ENCODE results near the gene MRPL54.

The MRPL54 gene

GRCh38 chr19:3762501-3763459 is at the start of gene MRPL54:
Gene MRPL54 (plus strand): TSS chr19:3762682. CDS start chr19:3762701, 19 bp downstream.
- DNase-seq (ENCODE audit: low read depth, low spot score): peak; percentile 99

- DNase-seq (ENCODE audit: low read depth, low spot score): no peak
These were observed 46.3 kb upstream of the MRPL54 start for GRCh38 chr19:3716147-3716668.

- no peak for DNase-seq (ENCODE audit: low read depth, low spot score)
These were observed 42.6 kb upstream of the MRPL54 start for GRCh38 chr19:3719868-3720267.

DNA sequence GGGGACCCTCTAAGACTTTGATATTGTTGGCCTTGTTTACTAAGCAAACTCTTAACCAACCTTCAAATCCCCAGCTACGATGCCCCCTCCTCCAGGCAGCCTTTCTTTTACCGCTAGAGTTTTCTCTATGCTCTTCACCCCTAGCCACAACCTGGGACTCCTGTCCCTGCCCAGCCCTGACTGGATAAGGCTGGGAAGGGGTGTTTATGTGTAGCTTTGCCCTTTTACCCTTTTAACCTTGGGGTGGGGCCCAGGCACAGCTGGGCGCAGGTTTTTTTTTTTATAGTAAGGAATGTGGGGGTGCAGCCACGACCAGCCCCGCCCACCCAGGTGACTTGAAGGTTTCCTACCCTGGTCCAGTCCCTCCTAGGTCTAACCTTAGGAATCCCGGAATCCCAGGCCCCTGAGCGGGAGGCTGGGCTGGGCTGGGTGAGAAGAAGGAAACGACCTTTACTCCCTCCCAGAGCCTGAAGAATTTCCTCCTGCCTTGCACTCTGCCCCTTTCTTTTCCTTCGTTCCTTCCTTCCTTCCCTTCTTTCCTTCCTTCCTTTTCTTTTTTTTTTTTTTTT is 42.0 kb upstream of the MRPL54 start:
- no peak for DNase-seq (ENCODE audit: low read depth, low spot score)

DNA sequence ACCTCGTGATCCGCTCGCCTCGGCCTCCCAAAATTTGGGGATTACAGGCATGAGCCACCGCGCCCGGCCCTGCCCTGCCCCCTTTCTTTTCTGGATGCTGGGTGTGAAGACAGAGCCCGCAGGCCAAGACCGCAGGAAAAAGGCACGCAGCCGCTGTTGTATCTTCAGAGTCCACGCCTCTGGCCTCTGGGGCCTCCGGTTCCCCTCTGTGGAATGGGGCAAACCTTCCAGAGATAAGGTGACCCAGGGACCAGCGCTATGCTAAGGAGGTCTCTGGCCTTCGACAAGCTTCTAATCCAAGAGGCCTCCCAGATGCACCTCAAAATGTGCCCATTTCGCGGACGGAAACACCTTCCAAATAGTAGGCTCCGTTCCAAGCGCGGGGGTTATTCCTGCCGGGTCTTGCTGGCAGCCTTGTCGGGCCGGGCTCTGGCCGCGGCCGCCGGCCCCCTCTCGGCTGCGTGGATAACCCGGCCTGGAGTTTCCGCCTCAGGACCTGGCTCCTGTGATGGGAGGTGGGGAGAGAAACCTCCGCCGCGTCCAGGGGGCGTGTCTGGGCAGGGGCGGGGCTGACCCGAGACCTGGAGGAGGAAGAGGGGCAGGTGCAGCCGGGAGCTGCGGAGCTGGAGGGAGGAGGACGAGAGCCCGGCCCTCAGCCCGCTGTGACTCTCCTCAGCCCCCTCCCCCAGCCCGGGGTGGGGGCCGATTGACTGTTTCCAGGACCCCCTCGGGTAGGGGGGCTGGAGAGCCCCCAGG is 41.2 kb upstream of the MRPL54 start:
- DNase-seq (ENCODE audit: low read depth, low spot score): no peak

DNA sequence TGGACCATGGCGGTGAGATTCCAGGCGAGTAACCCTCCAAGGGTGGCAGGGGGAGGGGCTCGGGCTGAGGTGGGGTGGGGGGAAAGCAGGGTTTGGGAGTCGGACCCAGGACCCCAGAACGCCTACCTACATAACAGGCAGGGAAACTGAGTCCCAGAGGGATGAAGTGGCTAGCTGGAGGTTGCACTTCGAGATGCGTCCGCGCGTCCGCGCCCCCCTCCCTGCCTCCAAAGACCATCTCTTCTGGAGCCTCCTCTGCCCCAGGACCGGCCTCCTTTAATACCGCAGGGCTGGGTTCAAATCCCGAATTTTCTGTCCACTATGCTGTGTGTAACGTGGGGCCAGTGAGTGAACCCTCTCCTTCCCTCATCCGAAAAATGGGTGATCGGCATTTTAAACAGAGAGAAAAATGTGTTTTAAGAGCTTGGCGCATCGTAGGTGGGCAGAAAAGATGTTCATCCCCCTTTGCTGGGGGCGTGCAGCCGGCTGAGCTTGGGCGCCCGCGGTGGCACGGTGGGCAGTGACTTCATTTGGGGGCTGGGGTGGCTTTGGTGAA is 40.5 kb upstream of the MRPL54 start:
- DNase-seq (ENCODE audit: low read depth, low spot score): no peak

DNA sequence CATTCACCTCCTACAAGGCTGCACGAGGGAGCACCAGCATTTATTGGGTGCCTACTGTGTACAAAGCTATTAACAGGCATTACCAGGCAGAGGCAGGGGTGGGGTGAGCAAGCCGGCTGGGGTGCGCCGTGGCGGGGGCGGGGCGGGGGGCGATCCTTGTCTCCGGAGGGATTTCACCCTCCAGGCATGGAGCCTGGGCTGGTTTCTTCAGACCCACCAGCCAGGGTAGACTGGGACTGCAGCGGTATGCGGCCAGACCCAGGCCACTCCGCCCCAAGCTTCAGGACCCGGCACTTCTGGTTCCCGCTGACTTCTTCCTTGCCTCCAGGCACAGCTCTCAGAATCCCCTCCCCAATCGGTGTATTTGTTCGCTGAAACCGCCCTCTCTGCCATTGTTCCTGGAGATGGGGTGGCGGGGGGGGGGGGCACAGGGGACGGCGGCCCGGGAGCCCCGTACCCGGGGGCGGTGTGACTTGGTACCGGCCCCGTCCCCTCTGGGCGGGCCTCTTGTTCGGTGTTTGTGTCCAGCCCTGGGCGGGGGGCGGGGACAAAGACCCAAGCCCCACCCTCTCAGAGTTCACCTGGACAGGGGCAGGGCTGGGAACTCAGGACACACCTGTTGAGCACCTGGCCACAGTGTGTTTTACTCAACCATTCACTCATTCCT is 39.9 kb upstream of the MRPL54 start:
- DNase-seq (ENCODE audit: low read depth, low spot score): no peak

GRCh38 chr19:3723110-3723488 is 39.4 kb upstream of the MRPL54 start:
- DNase-seq (ENCODE audit: low read depth, low spot score): no peak

- no peak for DNase-seq (ENCODE audit: low read depth, low spot score)
These were observed 38.6 kb upstream of the MRPL54 start for GRCh38 chr19:3723883-3724282.

DNA sequence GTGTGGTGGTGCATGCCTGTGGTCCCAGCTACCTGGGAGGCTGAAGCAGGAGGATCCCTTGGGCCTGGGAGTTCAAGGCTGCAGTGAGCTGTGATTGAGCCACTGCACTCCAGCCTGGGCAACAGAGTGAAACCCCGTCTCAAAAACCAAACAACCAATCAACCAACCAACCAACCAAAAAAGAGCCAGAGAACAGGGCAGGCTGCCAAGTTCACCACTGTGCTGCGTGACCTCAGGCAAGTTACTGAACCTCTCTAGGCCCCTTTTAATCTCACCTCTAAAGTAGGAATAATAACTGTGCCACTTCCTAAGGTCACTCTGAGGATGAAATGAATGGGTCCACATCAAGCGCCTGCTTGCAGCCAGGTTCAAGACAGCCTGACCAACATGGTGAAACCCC is 37.4 kb upstream of the MRPL54 start:
- DNase-seq (ENCODE audit: low read depth, low spot score): no peak

GRCh38 chr19:3725640-3726310 is 36.7 kb upstream of the MRPL54 start:
- peak; percentile 15 for DNase-seq (ENCODE audit: low read depth, low spot score)

GRCh38 chr19:3730457-3730958 is 32.0 kb upstream of the MRPL54 start:
- no peak for DNase-seq (ENCODE audit: low read depth, low spot score)

- no peak for DNase-seq (ENCODE audit: low read depth, low spot score)
These were observed 30.4 kb upstream of the MRPL54 start for GRCh38 chr19:3732108-3732507.

DNA sequence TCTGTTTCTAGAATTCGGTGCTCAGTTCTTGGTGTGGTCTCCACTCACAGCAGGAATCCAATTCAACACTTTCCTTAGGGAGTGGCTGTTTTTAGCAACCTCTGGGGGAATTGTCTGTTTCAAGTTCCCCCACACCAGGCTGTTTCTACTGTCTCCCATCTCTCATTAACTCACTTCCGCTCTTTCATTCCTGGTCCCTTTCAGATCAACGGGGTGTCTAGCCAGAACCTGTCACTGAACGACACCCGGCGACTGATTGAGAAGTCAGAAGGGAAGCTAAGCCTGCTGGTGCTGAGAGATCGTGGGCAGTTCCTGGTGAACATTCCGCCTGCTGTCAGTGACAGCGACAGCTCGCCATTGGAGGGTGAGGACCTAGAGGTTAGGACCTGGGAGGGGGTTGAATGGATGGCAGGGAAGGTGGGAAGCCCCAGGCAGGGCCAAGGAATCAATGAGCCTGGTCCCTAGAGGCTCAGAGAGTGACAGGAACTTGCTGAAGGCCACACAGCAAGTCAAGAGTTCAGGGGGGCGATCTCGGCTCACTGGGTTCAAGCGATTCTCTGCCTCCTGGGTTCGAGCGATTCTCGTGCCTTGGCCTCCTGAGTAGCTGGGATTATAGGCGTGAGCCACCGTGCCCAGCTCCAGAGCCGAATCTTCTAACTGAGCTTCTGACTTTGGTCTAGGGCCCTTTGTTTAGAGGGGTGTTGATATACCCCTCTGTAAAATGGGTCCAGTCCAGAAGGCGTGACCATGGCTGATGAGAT is 28.8 kb upstream of the MRPL54 start:
- DNase-seq (ENCODE audit: low read depth, low spot score): no peak

GRCh38 chr19:3734310-3734600 is 28.2 kb upstream of the MRPL54 start:
- DNase-seq (ENCODE audit: low read depth, low spot score): no peak

DNA sequence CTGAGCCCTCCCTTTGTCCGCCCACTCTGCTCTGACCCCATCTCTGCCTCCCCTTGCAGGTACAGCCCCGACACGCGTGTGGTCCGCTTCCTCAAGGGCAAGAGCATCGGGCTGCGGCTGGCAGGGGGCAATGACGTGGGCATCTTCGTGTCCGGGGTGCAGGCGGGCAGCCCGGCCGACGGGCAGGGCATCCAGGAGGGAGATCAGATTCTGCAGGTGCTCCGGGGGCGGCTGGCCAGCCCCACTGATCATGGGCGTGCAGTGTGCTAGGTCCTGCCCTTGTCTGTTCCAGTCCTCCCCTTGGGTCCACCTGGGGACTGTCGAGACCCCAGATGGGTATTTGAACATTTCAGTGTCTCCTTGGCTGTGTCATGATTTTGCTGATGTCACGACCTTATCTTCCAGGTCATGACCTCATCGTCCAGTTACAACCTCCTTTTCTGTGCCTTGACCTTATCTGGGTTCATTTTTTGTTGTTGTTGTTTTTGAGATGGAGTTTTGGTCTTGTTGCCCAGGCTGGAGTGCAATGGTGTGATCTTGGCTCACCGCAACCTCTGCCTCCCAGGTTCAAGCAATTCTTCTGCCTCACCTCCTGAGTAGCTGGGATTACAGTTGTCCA is 26.3 kb upstream of the MRPL54 start:
- no peak for DNase-seq (ENCODE audit: low read depth, low spot score)

GRCh38 chr19:3737487-3738205 is 24.8 kb upstream of the MRPL54 start:
- DNase-seq (ENCODE audit: low read depth, low spot score): no peak

DNA sequence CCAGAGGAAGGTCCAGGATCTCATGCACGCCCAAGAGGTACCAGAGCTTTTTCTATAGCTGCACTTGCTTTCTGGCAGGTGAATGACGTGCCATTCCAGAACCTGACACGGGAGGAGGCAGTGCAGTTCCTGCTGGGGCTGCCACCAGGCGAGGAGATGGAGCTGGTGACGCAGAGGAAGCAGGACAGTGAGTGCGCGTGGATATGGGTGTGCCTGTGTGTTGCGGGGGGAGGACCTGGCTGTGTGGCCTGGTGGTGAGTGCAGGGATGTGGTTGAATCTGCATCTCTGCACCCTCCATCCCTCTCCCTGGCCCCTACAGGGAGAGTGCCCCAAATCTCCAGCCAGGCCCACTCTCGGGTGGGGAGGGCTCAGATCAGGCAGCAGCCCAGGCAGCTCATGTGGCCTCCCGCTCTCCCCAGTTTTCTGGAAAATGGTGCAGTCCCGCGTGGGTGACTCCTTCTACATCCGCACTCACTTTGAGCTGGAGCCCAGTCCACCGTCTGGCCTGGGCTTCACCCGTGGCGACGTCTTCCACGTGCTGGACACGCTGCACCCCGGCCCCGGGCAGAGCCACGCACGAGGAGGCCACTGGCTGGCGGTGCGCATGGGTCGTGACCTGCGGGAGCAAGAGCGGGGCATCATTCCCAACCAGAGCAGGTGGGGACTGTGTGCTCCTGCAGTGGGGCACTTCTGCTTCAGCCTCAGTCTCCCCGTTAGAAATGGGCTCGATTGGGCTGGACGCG is 23.8 kb upstream of the MRPL54 start:
- DNase-seq (ENCODE audit: low read depth, low spot score): no peak
